DMS 273 treated with DMSO at 0.1 percent for 48 hours (cell line): ENCODE data around the gene COX17.

Experiments used
- DNase-seq: peaks from one replicate; lab custom pipeline; 2025; lab: John Stamatoyannopoulos, UW

Gene COX17

GRCh38 chr3:119643528-119643927, 33.7 kb downstream of the COX17 start:
- DNase-seq = no peak

- DNase-seq = no peak
These were observed 34.3 kb downstream of the COX17 start for GRCh38 chr3:119642746-119643473.

DNA sequence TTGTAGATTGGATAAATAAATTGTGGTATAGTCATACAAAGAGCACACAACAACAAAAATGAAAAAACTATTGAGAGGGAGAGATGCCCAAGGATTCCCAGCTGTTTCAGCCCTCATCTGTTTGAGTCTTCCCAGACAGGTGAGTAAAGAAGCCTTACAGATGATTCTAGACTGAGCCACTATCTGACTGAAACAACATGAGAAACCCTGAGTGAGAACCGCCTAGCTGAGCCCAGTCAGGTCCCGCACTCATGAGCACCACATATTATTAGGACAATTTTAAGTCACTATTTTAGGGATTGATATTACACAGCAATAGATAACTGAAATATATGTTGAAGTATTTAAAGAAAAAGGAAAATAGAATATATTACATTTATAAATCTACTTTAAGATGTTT, 35.8 kb downstream of the COX17 start:
- no peak for DNase-seq

DNA sequence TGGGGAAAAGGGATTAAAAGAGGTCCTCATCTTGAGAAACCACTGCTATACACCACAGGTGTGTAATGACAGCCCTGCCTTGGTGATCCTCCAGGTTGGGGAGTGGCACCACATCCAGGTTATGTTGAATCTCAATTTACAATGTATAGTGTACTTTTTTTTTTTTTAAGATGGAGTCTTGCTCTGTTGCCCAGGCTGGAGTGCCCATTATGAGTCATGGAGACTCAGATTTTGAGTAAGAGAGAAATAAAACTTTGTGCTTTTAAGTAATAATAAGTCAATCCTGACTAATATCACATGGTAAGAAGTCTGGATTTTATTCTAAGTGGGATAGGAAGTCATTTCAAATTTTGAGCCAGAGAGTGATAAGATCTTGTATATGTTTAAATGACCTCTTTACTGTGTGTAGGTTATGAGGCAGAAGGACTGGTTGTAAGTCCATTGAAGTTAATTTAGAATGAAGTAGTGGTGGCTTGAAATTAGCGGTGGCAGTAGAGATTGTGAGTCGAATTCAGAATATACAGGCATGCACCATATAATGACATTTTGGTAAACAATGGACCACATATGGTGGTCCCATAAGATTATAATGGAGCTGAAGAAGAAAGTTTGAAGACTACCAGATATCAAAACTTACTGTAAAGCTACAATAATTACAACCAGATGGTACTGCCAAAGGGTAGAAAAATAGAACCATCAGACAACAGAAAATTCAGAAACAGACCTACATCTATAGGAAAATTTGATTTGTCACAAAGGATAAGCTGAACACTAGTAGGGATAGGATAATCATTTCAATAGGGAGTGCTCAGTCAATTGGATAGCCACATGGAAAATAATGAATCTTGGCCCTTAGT, 37.5 kb downstream of the COX17 start:
- DNase-seq = no peak

DNA sequence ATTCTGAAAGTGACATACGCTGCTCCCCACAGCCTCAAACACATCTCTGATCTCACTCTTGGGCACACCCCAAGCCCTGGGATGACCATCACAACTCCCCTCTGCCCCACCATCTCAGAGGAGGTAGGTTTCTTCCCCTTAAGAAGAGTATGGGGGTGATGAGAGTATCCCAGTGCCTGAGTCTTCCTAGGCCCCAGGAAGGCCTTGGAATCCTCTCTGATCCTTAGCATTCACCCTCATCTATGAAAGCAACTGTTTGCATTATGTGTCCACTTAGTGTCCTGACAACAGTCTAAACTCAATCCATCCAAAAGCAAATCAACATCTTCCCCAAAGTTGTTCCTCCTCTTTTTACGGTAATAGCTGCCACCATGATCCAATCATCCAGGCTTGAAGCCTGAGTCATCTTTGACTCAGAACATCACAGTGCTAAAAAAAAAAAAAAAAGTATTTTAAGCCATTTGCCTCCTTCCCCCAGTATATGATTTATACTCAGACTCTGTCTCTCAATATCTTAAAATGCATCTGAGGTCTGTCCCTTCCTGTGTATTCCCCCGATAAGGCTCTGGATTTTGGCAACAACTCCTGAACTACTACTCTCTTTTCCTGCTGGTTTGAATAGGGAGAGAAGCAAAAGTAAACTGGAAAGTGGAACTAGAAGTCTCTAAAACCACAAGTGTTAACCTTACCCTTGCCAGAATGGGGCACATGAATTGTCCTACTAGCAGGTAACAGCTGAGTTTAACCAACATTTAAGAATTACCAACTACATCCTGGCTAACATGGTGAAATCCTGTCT, 39.3 kb downstream of the COX17 start:
- no peak for DNase-seq

DNA sequence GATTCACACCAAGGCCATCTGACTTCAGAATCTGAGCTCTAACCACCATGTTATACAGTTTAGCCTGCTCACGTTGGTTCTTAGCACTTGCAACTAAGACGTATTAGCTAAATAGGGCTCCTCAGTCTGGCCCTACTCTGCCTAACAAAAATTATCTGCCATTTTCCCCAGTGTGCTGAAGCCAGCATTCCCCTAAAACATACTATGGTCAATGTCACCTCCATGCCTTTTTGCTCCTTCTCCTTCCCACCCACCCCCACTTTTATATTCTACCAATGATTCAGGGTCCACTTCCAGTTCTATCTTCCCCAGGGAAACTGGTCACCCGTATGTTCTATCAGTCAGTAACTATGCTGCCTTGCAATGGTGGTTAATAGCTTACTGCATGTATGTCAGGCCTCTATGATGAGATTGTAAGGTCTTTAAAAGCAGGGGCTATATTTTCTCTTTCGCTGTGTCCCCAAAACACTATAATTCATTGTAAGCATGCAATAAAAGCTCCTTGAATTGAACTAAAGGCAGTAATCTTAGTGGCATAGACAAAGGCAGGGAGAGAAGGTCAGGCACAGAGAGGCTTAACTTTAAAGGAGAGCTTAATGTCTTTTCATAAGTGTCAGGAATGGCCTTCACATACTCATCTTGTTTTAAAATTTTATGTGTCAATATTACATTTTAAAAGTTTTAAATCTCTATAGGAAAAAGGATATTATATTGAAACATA, 40.2 kb downstream of the COX17 start:
- DNase-seq = no peak

DNA sequence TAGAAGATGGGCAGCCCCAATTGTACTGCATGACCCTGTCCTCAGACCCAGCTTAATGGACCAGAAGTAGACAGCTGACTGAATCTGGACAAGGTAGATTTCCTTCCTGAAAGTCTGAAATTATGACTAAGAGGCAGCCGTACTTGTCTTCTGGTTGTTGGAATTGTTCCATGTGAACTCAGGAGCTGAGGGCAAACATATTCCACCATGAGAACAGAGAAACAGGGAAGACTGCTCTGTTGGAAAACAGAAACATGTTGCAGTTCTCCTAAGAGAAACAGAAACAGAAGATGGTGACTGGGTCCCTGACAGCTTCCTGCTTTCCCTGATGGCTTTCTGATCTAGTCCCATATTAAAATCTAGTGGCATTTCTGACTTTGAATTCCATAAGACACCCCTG, 41.0 kb downstream of the COX17 start:
- DNase-seq = no peak

- no peak for DNase-seq
These were observed 41.5 kb downstream of the COX17 start for GRCh38 chr3:119635719-119636118.

GRCh38 chr3:119632829-119633228, 44.4 kb downstream of the COX17 start:
- no peak for DNase-seq

DNA sequence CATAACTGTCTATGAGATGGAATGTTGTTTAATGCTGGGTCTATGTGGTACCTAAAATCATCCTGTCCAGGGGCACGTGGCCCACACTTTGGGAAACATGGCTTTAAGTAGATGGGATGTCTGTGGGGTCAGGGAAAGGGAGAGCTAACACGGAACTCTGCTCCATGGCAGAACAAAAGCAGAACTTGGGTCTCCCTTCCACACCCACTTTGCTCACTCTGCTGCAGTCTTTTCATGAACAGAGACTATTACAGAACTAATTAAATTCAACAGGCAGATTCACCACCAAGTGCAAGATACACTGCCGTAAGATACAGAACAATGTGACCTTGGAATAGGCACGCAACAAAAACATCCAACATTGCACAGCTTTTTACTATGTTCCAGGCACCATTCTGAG, 45.0 kb downstream of the COX17 start:
- DNase-seq = no peak

- DNase-seq = no peak
These were observed 45.7 kb downstream of the COX17 start for GRCh38 chr3:119631516-119631915.

GRCh38 chr3:119630880-119631329, 46.3 kb downstream of the COX17 start:
- no peak for DNase-seq

DNA sequence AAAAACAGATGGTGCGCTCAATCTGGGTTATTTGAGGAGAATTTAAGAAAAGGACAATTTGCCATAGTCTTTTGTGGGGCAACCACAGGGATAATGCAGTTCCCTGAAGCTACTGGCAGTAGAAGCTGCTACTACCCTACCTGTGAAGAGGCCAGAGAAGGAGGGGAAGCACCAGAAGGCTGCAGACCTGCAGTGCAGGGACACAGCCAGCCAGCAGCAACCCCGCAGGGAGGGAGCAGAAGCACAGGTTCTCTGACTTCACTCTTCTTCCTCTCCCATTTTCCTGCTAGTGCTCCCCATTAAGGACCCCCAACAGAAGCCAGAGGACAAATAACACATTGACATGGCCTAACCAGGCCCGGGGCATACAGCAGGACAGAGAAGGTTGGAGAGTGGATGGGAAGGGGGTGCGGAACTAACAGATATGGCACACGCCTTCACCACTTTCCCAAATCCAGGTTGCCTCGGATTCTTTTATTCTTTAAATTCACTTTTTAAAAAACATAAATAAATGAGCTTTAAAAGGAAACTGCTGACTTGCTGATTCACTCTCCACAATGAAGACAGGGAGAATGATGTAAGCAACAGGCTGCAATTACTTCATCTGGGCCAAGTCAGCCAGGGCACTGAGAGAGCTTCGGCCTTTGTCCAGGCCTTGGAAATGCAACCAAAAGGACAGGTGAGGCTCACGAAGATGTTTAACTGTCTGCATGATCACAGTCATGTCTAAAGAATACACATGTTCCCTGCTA, 46.9 kb downstream of the COX17 start:
- DNase-seq = no peak

DNA sequence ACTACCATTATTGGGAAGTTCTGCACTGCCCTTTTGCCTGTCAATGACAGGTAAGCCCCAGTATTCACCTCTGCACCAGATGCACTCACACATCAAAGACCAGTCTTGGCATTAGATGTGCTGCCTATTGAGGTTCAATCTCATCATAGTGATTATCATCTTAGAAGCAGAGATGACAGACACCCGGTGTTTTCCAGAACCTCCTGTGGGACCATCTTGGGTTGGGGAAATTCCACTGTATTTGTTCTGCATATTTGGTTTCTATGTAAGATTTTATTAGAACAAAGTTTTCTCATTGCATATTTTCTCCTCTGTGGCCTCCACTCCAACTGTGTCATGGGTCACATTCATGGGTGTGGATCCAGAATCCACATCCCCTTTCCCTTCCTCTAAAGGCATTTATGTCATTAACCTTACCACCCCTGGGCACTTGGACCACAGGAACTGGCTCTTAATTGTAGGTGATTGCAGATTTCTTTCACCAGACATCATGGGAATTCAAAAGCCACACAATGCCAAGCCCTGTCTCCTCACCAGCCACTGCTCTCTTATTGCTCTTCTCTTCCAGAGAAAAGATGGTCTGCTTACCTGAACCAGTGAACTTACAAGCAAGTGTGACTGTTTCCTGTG, 48.3 kb downstream of the COX17 start:
- no peak for DNase-seq

- DNase-seq = no peak
These were observed 48.8 kb downstream of the COX17 start for GRCh38 chr3:119628390-119628789.

GRCh38 chr3:119627461-119627860, 49.7 kb downstream of the COX17 start:
- no peak for DNase-seq

DNA sequence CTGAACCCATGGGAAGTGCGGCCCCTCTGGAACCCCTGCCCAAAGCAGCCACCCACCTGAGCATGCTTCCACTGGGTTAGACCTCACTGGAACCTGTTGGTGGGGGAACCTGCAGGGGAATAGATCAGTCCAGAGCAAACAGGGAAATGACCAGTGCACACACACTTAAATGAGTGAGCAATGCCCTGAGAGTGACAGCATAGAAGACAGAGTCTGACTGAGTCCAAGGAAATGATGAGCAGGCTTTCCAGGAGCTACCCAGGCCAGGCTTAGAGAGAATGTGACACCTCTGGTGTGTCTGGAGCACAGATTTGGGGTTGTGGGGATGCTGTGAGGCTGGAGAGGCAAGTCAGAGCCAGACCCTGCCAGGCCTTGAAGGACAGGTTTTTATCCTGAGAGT, 51.0 kb downstream of the COX17 start:
- DNase-seq = no peak

DNA sequence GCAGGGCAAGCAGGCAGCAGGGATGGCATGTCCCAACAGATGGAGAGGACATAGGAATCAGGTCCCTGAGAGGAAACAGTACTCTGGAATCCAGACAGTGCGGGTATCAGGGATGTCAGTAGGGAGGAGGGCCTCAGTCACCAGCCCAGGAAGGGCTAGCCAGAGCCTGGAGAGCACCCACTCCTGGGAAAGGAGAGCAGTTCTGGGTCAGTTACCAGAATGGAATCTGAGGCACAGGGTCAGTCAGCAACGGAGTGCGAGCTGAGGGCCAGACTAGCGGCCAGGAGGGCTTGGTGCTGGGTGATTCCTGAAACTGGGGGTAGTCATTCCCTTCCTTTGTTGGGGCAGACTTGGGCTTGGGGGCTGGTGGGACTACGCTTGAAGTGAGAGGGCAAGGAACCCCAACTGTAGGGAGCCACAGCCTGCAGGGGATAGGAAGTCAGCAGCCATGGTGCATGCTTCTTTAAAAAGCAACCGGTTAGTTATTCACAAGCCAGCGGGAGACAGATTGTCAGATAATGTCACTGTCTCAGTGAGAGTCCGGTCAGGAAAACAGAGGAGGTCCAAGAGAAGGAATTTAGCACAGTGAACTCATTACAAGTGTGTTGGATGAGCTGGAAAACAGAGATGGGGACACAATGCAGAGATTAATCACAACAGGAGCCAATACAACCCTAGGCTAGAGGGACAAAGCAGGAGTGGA, 51.6 kb downstream of the COX17 start:
- no peak for DNase-seq

DNA sequence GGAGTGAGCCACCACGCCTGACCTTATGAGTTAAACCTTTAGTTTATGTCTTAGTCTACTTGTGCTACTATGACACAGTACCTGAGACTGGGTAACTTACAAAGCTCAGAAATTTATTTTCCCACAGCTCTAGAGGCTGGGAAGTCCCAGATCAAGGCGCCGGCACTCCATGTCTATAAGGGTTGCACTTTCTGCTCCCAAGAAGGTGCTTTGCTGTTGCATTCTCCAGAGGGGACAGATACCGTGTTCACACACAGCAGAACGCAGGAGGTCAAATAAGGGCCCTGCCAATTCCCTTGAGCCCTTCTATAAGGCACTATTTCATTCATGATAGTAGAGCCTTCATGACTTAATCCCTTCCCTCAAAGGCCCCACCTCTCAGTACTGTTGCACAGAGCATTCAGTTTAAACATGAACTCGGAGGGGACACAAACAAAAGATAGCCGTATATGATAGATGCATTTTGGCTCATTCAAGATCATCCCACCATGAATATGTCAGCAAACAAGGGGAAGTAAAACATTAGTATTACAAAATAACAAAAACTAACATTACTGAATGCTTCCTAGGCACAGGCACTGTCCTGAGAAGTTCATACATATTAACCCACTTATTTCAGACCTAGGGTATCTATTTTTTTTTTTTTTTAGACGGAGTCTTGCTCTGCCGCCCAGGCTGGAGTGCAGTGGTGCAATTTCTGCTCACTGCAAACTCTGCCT, 53.0 kb downstream of the COX17 start:
- DNase-seq = no peak
